CD4-positive, alpha-beta T cell treated with Interleukin-6 for 4 hours (primary cell): Measurements from ENCODE around the gene SLC39A8.
"Not testable (repeated sequence)": the region's sequence is repeated elsewhere in the genome, so short reads cannot be mapped to it uniquely, and the experiment has no call there.

Experiments used
- DNase-seq: peaks from one replicate; pipeline ENCODE4 v3.0.0-alpha.2; 2020; ENCODE audit warnings: mixed read lengths

The SLC39A8 gene

DNA sequence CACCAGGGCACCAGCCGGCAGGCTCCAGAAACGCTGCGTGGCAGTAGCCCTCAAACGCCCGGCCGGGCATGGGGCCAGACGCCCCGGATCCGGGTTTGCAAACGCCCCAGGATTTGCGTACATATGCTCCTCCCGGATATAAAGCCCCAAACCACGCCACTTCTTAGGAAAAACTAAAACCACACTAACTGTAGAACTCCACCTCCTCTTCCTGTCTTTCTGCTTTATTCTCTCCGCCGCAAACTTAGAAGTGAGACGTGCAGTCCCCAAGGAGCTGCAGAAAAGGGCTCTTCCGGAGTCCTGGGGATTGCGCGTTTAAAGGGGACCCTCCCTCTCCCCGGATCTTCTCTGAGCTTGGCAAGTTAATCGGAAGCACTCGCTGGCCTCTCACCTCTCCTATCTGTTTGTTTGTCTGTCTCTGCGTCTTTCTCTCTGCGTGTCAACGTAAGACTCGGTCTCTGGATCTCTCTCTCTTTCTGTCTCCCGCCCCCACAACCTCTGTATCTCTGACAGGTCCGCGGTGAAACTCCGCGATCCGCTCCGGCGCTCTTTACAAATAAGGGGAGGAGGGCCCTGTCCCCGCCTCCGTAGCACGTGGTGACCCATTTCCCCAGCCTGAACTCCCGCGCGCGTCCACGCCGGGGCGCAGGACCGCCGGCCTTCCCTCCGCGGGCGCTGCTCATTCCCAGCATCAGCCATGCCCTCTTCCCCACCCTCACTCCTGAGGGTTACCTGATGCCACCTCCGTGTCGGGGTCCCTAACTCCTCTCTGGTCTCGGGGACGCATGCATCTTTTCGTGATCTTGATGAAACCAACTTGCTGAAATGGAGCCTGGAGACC, at the start of gene SLC39A8:
SLC39A8 (minus strand) TSS at position 529 of the 841 bp plus-strand sequence. CDS start 820 bp downstream, outside the sequence.
- DNase-seq, result peak; percentile 86

DNA sequence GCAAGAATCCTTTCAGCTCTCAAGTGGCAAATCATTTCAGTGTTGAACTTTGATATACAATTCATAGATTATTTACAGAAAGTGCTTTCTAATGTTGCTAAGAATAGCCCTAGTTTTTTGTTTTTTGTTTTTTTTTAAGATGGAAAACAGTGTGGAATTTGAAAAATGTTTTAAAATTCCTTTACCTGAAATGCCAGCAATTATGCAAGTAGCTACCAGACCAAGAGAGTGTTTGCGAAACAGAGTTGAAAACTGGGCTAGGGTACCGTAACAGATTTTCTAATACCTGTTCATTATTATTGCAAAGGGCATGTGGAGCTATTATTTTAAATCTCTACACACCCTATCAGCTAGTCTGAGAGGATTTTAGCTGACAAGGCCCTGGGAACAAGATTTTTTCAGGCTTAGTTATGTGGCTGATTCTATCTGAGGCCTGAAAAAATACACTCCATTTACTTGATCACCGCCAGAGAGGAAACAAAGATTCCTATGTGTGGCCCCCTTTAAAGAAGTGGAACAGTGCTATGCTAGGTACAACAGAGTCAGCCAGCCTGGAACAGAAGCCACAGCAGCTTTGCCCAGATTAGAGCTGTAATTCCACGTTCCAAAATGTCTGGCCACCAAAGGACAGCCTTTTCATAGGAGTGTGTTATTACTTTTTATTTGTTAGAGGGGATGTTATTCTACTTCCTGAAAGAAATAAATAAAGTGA, 46.9 kb upstream of the SLC39A8 start:
- DNase-seq, result no peak

DNA sequence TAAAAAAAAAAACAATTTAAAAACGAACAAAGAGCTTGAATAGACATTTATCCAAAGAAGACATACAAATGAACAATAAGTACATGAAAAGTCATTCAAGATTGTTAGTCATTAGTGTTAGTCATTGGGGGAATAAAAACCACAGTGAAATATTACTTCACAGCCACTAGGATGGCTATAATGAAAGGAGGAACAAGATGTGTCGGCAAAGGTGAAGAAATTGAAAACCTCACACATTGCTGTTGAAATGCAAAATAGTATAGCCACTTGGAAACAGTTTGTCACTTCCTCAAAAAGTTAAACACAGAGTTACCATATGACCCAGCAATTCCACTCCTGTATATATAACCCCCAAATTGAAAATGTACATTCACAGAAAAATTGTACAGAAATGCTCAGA, 45.2 kb upstream of the SLC39A8 start:
- no peak for DNase-seq

DNA sequence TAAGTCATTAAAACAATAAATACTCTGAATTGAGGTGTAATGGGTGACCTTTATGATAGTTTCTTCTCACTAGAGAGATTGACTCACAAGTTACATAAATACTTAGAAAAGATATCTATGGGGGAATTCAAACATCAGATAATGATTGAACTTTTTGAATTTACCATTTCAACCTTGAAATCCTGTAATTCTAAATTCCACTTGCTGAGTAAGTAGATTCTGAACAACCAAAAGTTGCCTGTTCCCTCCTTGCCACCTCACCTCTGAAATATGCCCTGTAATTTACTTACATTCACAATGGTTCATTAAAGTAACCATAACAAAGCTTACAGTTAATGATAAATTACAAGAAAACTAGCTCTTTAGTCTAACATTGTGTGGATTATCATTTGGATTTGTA, 43.3 kb upstream of the SLC39A8 start:
- no peak for DNase-seq

DNA sequence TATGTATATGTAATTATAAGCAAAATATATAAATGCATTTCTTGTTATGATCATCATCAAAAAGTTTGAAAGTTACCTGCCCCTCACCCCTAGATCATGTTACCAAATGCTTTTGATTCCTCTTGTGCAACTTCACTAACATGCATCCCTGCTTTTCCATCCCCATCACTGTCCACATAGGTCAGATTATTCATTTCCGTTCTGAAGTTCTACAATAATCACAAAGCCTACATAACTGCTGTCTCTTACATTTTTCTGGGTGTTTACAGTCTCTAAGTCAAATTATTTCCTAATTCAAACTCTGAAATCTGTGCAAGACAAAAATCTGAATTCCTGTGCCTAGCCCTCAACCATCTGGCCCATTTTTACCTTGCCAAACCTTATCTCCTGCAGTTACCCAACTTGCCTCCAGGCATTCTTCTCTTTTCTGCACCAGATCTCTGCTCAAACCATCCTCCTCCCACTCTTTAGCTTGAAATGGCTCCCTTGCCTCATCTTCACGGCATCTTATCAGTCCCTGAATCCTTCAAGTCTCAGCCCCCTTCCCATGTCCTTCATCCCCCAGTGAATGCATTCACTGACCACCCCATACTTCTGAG, 42.4 kb upstream of the SLC39A8 start:
- no peak for DNase-seq

DNA sequence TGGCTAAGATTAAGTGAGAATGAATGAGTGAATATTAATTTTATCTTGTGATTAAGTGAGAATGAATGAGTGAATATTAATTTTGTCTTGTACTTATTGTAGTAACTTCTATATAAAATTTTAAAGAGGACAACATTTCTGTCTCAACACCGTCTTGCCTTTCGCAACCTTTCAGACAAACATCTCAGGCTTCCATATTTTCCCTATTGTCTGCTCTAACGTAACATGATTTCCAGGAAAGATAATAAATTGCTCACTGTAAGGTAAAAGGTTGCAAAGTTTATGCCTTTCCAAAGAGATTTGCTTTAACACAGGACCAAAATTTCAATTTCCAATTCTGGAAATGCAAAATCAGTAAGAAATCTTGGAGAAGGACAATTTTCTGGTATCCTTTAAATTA, 41.7 kb upstream of the SLC39A8 start:
- DNase-seq, result no peak

DNA sequence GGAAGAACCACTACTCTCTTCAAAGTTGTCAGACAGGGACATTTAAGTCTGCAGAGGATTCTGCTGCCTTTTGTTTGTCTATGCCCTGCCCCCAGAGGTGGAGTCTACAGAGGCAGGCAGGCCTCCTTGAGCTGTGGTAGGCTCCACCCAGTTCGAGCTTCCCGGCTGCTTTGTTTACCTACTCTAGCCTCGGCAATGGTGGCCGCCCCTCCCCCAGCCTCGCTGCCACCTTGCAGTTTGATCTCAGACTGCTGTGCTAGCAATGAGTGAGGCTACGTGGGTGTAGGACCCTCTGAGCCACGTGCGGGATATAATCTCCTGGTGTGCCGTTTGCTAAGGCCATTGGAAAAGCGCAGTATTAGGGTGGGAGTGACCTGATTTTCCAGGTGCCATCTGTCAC, 35.0 kb upstream of the SLC39A8 start:
- DNase-seq, result not testable (repeated sequence)

DNA sequence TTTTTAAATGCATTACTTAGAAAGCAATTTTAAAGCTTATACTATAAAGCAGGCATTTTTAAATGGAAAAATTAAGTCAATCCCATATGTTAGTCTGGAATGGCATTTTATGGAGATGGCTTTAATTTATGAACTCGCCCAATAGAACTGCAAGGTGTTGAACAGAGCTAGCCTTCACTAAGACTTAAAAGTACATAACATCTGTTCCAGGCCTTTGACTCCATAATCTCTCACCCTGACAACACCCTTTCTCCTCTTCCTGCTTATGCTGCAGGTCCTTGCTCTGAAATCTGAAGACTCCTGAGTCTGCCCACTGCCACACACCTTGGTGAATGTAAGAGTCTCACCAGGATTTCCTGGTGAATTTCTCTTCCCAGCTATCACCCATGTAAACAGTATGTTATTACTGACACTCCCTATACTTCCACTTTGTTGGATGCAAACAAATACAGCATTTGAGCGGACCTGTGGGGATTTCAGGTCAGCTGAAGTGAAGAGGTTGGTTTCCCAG, 17.7 kb upstream of the SLC39A8 start:
- DNase-seq, result no peak

DNA sequence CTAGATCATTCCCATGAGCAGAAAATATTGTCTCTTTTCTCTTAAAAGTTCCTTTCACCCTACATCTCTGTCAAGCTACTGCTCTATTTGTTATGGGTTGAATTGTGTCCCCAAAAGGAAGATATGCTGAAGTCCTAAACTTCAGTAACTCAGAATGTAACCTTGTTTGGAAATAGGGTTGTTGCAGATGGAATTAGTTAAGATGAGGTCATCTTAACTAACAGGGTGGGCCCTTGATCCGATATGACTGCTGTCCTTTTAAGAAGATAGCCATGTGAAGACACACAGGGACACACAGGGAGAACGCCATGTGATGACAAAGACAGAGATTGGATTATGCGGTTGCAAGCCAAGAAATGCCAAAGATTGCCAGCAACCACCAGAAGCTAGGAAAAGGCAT, 12.8 kb upstream of the SLC39A8 start:
- no peak for DNase-seq

DNA sequence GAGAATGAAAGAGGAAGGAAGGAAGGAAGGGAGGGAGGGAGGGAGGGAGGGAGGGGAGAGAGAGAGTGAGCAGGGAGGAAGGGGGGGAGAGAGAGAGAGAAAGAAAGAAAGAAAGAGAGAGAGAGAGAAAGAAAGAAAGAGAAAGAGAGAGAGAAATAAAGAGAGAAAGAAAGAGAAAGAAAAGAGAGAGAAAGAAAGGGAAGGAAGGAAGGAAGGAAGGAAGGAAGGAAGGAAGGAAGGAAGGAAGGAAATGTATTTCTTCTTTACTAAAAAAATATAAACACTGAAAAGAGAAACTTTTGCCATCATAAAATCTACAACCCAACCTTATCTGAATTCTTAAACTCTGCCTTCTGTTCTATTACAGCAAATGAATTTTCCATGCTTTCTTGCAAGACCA, 12.4 kb upstream of the SLC39A8 start:
- DNase-seq, result not testable (repeated sequence)

DNA sequence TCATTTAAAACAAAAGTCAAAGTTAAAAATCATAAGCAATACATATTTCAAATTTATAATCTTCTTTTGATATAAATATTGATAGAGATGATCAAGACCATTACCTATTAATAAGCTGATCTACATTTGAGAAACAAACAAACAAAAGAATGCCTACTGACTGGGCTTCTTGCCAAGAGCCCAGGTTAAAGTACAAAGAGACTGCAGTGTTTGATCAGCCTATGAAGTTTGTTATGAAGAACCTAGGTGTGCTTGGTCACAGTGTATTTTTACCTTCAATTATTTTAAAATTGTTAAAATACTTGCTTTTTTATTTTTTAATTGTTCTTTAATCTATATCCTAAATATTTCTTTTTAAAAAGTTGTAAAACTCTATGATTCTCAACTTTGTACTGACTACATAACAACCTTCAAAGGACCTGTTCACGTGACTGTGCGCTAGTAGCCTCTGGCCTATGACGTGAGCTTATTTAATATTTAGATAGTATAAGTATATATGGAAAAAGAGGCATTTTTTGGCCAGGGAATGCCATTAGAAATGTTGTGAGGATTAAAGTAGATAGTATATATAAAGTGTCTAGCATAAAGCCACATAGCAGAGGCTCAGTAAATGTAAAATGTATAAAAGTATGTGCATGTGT, 11.4 kb upstream of the SLC39A8 start:
- DNase-seq, result no peak

DNA sequence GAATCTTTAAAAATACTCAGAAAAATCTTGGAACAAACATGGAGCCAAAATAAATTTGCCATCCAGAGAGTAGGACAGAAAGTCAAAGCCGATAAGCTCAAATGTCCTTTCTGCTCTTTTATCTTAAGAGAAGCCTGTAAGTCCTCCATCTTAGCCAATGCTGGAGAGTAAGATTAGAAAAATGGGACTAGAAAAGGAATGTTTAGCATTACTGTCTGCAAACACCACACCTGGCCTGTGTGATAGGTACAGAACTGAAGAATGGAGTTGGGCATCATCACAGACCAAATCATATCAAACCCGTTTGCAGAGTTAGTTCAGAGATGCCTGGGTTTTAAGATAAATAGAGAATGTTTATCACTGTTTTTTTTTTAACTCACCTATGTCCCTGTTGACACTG, 10.5 kb upstream of the SLC39A8 start:
- DNase-seq, result no peak

DNA sequence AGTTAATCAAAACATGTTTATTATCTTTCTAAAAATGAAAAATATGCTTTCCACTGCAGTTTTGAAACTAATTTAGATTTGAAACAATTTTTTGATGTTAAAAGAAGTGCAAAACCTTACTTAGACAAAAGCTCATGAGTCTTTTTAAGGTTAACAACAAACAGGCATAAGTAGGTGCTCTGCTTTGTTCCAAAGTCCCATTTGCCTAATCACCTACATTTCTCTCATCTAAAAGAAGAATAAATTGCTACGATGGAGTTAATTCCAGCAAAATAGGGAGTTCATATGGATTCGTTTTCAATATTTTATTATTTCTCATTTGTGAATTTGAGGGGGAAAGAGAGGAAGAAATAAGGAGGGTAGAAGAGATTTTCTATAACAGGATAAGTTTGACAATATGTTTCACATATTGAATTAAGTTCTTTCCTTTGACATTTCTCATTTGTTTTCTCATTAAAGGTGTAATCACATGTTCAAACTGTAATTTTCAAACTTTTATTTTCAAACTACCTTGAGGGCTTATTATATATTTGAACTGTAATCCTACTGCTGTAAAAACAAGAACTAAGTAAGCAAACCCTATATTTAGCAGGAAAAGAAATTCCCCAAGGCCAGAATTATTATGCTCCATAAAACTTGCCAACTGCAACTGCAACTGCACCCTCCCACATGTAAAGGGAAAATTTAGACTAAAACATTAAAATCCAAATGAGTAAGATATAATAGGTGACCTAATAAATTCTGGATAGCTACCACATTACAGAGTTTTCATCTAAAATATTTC, 9.6 kb upstream of the SLC39A8 start:
- DNase-seq, result no peak

DNA sequence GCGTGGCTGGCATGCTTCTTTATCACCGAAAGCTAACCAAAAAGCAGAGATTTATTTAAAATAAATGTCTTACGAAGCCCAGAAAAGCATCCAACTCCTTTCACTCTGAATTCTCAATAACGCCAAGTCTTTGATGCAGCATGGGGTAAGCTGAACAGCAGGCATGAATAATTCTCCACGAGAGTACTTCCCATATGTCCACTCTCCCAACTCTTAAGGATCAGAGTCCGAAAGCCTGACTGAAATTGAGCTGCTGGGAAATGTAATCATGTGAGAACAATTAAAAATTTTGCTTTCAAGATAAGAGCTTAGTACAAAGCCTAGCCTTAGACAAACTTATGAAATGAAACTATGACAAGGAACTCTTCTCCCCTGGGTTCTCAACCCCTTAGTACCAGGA, 7.5 kb upstream of the SLC39A8 start:
- no peak for DNase-seq

DNA sequence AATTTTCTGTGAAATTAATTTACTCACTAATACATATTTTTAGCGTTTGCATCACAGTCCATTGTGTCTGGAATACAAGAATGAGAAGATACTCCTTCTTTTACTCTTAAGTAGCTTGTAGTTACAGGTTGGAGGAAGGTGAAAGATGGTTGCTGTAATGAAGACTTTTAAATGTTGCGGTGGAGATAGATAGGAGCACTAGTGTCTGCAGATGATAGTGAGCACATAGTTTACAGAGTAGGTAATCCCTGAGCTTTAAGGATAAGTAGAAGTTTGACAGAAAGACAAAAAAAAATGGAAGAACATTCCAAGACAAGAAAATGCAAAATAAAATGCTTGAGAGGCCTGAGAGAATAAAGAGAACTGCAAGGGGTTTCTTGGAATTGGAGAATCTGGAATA, 5.4 kb upstream of the SLC39A8 start:
- DNase-seq, result no peak

DNA sequence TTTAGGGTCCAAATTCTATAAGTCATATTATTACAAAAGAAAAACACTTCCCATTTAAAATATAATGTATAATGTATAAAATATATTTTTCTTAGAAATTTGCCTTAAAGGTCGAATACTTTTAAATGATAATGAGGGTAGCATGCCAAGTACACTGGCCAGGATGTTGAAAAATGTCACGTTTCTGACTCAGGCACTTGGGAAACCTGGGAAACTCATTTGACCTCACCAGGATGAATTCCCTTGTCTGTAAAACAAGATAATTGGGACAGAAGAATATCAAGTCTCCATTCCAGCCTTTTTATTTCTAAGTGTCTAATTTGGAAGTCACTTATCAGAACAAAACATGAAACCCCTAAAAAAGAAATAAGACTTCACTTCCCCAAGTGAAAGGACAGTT, 3.4 kb upstream of the SLC39A8 start:
- no peak for DNase-seq

DNA sequence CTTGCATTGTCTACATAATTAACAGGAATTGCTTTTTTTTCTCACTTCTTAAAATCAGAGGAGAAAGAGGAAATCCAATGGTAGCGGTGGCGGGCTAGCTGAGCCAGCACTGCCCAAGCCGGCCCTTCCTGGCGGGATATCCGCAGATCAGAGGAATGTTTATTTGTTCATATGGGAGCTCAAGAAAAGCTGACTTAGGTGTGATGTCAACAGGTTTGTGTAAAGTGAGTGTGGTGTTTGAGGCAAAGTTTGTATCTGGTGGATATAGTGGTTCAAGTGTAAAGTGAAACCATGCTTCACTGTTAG, 466 bp upstream of the SLC39A8 start:
- DNase-seq, result no peak

DNA sequence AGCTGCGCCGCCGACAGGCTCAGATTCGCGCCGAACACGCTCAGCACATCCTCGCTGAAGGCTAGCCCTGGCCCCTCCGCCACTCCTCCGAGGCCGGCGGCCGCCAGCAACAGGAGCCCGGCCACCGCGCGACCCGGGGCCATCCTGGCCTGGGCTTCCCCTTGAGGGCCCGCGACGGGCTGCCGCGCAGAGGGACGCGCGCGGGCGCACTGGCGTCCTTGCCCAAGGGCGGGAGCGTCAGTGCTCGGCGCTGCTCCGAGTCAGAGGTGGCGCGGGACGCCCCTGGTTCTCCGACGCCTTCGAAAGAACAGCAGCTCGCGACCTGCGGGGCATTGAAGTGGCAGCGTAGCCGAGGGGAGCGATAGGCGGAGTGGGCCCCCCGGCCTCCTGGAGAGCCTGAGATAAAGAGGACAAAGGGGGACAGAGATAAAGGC, 745 bp downstream of the SLC39A8 start:
- peak; percentile 62 for DNase-seq

DNA sequence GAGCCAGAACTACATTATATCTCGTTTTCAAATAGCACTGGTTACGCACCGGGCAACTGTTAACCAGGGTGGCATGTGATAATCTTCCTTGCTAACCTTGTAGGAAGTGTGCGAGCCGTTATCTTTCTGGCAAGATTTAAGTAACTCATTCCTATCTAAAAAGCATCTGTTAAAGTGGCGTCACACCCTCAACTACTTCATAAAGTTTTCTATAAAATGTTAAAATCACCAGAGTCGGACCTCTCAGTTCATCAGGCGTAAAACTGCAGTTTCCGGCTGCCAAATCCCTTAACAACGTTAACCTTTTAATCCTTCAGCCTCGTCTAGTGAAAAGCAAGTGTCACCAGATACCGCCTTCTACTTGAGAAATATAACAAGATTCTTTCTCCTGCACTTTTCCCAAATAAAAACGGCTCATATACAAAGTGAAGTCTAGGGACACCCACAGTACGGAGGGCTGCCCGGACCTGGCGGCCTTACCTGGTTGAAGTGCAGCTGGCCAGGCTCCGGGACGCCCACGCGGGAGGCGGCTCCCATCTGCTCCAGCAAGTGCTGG, 1.2 kb downstream of the SLC39A8 start:
- no peak for DNase-seq

DNA sequence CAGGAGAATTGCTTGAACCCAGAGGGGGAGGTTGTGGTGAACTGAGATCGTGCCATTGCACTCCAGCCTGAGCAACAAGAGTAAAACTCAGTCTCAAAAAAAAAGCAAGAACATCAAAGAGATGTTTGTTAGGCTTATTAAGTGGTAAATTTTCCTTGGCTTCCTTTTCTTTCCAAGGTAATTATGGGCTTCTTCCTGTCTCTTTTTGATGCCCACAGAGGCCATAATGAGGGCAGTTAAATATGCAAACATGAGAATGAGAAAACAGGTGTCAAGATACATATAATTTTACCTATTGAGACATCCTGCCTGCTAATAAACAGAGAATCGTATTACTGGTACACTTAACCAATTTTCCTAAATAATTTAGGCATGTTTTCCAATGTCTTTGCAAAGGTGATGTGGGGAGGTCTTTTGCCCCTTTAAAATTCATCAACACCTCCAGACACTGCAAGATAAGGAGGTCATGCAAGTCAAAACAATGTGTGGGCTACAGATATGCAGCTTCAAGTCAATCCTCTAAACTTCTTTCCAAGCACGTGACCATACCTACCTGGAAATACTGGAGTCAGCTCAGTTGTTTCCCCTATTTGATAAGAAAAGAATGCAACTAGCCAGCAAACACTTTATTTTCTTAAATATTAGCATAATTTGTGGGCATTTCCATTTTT, 2.7 kb downstream of the SLC39A8 start:
- no peak for DNase-seq

DNA sequence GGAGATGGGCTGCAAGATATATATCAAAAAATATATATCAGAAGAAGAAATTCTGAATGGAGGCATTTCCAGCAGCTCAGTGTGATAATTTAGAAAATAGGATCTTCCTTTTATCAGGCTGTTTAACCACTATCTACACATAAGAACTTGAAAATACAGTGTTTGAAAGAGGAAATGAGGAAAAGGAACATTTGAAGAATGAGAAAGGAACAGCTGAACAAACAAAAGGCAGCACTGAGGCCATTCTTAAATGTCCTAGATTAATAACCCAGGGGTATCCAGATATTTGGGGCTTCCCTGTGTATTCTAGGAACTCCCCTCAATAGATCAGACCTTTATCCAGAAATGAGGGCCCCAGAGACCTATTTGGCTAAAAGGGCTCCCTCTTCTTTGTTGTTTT, 4.1 kb downstream of the SLC39A8 start:
- DNase-seq, result no peak

DNA sequence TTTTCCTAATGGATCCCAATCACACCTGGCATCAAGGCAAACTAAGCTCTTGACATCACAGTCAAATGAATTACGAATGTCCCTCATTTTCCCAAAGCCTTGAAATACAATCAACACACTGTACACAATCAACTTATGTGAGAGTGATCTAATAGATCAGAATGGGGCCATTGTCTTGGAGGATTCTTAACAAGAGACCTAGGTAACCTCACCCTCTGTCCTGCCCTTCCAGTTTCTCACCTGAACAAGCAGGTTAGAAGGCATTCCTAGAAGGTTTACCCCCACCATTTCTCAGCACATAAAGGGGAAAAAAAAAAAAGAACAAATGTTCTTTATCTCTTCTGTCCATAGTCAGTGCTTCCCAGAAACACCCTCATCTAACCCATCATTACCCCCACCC, 6.3 kb downstream of the SLC39A8 start:
- no peak for DNase-seq
